IMR-90 (cell line): Measurements from ENCODE around the gene PPM1M. TPM values are rescaled to one million over a fixed set of nuclear protein-coding genes. Genes with fewer than 3 reads are reported as not detected.

Source experiments
- ATAC-seq: fragments of 200-7000 bp; cut with Tn5 transposase; 2 replicates; pipeline ENCODE4 v1.9.1; 2020; ENCODE audit warnings: low read depth, mild to moderate bottlenecking, moderate library complexity
- BruUV-seq: library from RNA; stranded (reverse); fragments of 400-500 nt; replicated peaks from 2 replicates; lab custom pipeline; 2021; lab: Mats Ljungman, UMichigan
- CTCF ChIA-PET: fragments of 300-600 bp; formaldehyde crosslinking; extraction: SDS; loops from one replicate; lab custom pipeline; 2021; ENCODE audit warnings: antibody characterized with exemption; lab: Yijun Ruan, JAX
- POLR2A ChIA-PET: fragments of 300-600 bp; sonication (Branson Sonifier 250); formaldehyde crosslinking; loops from one replicate; lab custom pipeline; 2022; ENCODE audit warnings: antibody characterized with exemption; ENCODE audit not compliant: unreplicated experiment; lab: Charles Lee
- DNase-seq: peaks from one replicate; pipeline ENCODE4 v3.0.0; 2013
- H2AFZ ChIP-seq: replicated peaks from 2 replicates; pipeline ENCODE3; 2013; ENCODE audit warnings: low read length, mild to moderate bottlenecking; ENCODE audit not compliant: poor library complexity
- H2AK5ac ChIP-seq: 2 replicates; pipeline ENCODE4 v1.6.1; 2013; ENCODE audit warnings: low read depth, low read length, inconsistent platforms
- H2AK9ac ChIP-seq: replicated peaks from 2 replicates; pipeline ENCODE3; 2013; ENCODE audit warnings: mild to moderate bottlenecking, low read depth, low read length, moderate library complexity; ENCODE audit not compliant: poor library complexity
- H2BK120ac ChIP-seq: 2 replicates; pipeline ENCODE4 v1.6.1; 2013; ENCODE audit warnings: low read depth, low read length, inconsistent platforms
- H2BK15ac ChIP-seq: 3 replicates; pipeline ENCODE4 v1.6.1; 2013; ENCODE audit warnings: low read depth, low read length, inconsistent platforms
- H2BK20ac ChIP-seq: 2 replicates; pipeline ENCODE4 v1.6.1; 2013; ENCODE audit warnings: low read depth, mild to moderate bottlenecking, inconsistent platforms, low read length, moderate library complexity
- H2BK5ac ChIP-seq: 2 replicates; pipeline ENCODE4 v1.6.1; 2013; ENCODE audit warnings: mild to moderate bottlenecking, low read depth, low read length, inconsistent platforms; ENCODE audit not compliant: poor library complexity, severe bottlenecking
- H3K14ac ChIP-seq: replicated peaks from 2 replicates; pipeline ENCODE4 v1.6.1; 2013; ENCODE audit warnings: low read depth, low read length, inconsistent platforms
- H3K18ac ChIP-seq: 2 replicates; pipeline ENCODE4 v1.6.1; 2013; ENCODE audit warnings: low read depth, low read length, control low read depth
- H3K23ac ChIP-seq: 2 replicates; pipeline ENCODE4 v1.6.1; 2013; ENCODE audit warnings: low read depth, low read length, inconsistent platforms
- H3K27ac ChIP-seq: 2 replicates; pipeline ENCODE4 v1.5.1; 2013; ENCODE audit warnings: mild to moderate bottlenecking, control low read depth, low read length; ENCODE audit not compliant: insufficient read depth
- H3K27me3 ChIP-seq: 2 replicates; pipeline ENCODE4 v1.6.1; 2013; ENCODE audit warnings: low read length; ENCODE audit not compliant: control insufficient read depth, insufficient read depth
- H3K36me3 ChIP-seq: 2 replicates; pipeline ENCODE4 v1.6.1; 2013; ENCODE audit warnings: low read length, mixed read lengths; ENCODE audit not compliant: control insufficient read depth, insufficient read depth
- H3K4ac ChIP-seq: 2 replicates; pipeline ENCODE4 v1.6.1; 2013; ENCODE audit warnings: low read depth, low read length, inconsistent platforms
- H3K4me1 ChIP-seq: 2 replicates; pipeline ENCODE4 v1.6.1; 2013; ENCODE audit warnings: low read length, mixed read lengths; ENCODE audit not compliant: control insufficient read depth, insufficient read depth
- H3K4me2 ChIP-seq: 2 replicates; pipeline ENCODE4 v1.6.1; 2013; ENCODE audit warnings: low read depth, mild to moderate bottlenecking, control low read depth, low read length, moderate library complexity
- H3K4me3 ChIP-seq: 2 replicates; pipeline ENCODE4 v1.5.1; 2013; ENCODE audit warnings: low read depth, mild to moderate bottlenecking, control low read depth, low read length, moderate library complexity; ENCODE audit not compliant: insufficient read depth
- H3K56ac ChIP-seq: 2 replicates; pipeline ENCODE4 v1.6.1; 2013; ENCODE audit warnings: low read length, inconsistent platforms; ENCODE audit not compliant: insufficient read depth; ENCODE audit errors: extremely low read depth
- H3K79me1 ChIP-seq, 2 experiments: 2 replicates each; pipeline ENCODE4 v1.6.1; 2013; ENCODE audit warnings: low read length in 2 of 2, inconsistent platforms in 1 of 2, low read depth in 1 of 2
- H3K9ac ChIP-seq: 2 replicates; pipeline ENCODE4 v1.6.1; 2013; ENCODE audit warnings: low read depth, low read length, control low read depth
- H3K9me1 ChIP-seq: 2 replicates; pipeline ENCODE4 v1.6.1; 2013; ENCODE audit warnings: low read length, inconsistent platforms; ENCODE audit not compliant: insufficient read depth
- H3K9me3 ChIP-seq: 2 replicates; pipeline ENCODE4 v1.6.1; 2013; ENCODE audit warnings: low read length; ENCODE audit not compliant: control insufficient read depth, insufficient read depth
- H4K20me1 ChIP-seq: 2 replicates; pipeline ENCODE4 v1.6.1; 2013; ENCODE audit warnings: low read length, inconsistent platforms; ENCODE audit not compliant: insufficient read depth
- H4K5ac ChIP-seq: 2 replicates; pipeline ENCODE4 v1.6.1; 2013; ENCODE audit warnings: mild to moderate bottlenecking, low read depth, low read length, control low read depth
- H4K8ac ChIP-seq, 2 experiments: 2 replicates each; pipeline ENCODE4 v1.6.1; 2013; ENCODE audit warnings: low read depth in 2 of 2, low read length in 2 of 2, control low read depth in 1 of 2, inconsistent platforms in 1 of 2
- H4K91ac ChIP-seq: 2 replicates; pipeline ENCODE4 v1.6.1; 2013; ENCODE audit warnings: low read depth, low read length, inconsistent platforms; ENCODE audit not compliant: insufficient read depth
- BHLHE40 ChIP-seq: fragments of 150-350 bp; IDR thresholded peaks from 2 replicates; pipeline ENCODE4 v1.6.1; 2016; ENCODE audit warnings: mild to moderate bottlenecking, low read depth, low read length
- CEBPB ChIP-seq: IDR thresholded peaks from 2 replicates; pipeline ENCODE4 v1.6.1; 2012; ENCODE audit warnings: low read depth, low read length, improper control_type of control experiment
- FOS ChIP-seq: fragments of 150-350 bp; IDR thresholded peaks from 2 replicates; pipeline ENCODE4 v1.6.1; 2016; ENCODE audit warnings: low read depth, low read length
- POLR2A ChIP-seq: IDR thresholded peaks from 2 replicates; pipeline ENCODE4 v1.6.1; 2012; ENCODE audit warnings: mild to moderate bottlenecking, low read depth, low read length
- RFX5 ChIP-seq: IDR thresholded peaks from 2 replicates; pipeline ENCODE4 v1.8.0; 2012; ENCODE audit warnings: low read depth, mild to moderate bottlenecking, low read length, moderate library complexity
- SMC3 ChIP-seq: fragments of 150-350 bp; IDR thresholded peaks from 2 replicates; pipeline ENCODE4 v1.6.1; 2016; ENCODE audit warnings: low read depth, mild to moderate bottlenecking, antibody characterized with exemption, low read length, moderate library complexity
- WGBS, 2 experiments: methylation state at CpG; one replicate each; pipeline versions ENCODE4 v1.1.5 to v1.1.7; 2013; ENCODE audit warnings: missing lambda C conversion rate in 2 of 2; ENCODE audit not compliant: insufficient read length in 1 of 2; ENCODE audit errors: extremely low coverage in 2 of 2; 5-methylcytosine and 5-hydroxymethylcytosine counted together
- dilution Hi-C: fragments of 300-500 bp; cut with HindIII; formaldehyde crosslinking; loops from one replicate; pipeline ENCODE4 v1.14.3; 2018; ENCODE audit warnings: low sequenced_read_pairs; ENCODE audit not compliant: unreplicated experiment
- in situ Hi-C: fragments of 300-500 bp; cut with MboI; formaldehyde crosslinking; loops from 3 replicates; pipeline ENCODE4 v1.14.3; 2019; ENCODE audit warnings: low sequenced_read_pairs, inconsistent platforms, mixed read lengths
- intact Hi-C: fragments of 100-400 bp; cut with micrococcal nuclease; formaldehyde crosslinking; loops from 2 replicates; pipeline ENCODE4 v1.10.0; 2022
- polyA plus RNA-seq, 3 experiments: library from polyadenylated mRNA; depleted of rRNA; stranded (reverse); fragments of >200 nt; gene quantifications; 2 replicates each; pipeline ENCODE4 v1.2.3, GENCODE V29; 2012; ENCODE audit warnings: low replicate concordance in 1 of 3
- total RNA-seq: library from RNA; depleted of rRNA; stranded (reverse); fragments of >200 nt; gene quantifications from 2 replicates; pipeline ENCODE4 v1.2.3, GENCODE V29; 2012

The PPM1M gene
- total and polyA plus RNA-seq, 2 of the 4 experiments (the other 2 are of a cell fraction) = 12.2 to 18.1 TPM

DNA sequence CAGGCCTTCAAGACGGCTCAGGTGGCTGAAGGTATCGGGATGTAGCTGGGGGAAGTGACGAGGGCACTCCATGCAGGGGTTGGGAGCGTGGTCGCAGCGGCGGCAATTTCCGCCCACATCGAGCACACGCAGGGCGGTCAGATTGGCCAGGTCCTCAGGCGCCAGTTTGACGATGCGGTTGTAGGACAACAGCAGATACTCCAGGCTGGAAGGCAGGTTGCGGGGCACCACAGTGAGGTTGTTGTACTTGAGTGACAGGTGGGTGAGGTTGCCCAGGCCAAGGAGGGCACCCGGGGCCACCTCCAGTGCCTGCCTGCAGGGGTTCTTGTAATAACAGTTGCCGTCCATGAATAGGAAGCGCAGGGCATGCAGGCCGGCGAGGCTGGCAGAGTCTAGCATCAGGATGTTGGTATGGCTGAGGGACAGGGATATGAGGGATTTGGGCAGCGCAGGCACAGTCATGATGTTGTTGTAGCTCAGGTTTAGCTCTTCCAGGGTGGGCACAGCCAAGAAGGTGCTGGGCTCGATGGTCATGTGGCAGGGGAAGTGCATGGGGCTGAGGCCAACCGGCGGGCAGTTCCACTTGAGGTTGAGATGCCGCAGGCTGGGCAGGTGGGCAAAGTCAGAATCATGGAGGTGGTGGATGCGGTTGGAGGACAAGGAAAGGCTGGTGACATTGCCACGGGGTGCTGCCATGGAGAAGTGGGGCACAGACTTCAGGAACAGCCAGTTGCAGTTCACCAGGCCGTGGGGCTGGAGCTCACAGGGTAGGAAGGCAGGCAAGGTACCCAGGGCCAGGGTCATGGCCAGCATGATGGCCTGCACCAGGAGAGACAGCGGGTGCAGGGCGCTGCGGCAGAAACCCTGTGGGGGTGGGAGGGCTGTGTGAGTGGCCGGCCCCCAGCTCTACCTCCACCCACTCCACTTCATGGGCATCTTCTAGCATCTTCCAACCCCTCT is 21.8 kb upstream of the PPM1M start:
- H4K91ac ChIP-seq = no peak overlapping the region
- no peak overlapping the region for H2BK20ac ChIP-seq
- H3K18ac ChIP-seq = no peak overlapping the region
- H4K20me1 ChIP-seq = 0 out of 2 replicates have a peak, but pooled peaks cover 4% of the 10 kb centered on the region
- H3K23ac ChIP-seq = no peak overlapping the region
- in situ Hi-C loops = no loop called here
- H3K4ac ChIP-seq = no peak overlapping the region
- 85% methylated on average over 9 of the region's 32 CpGs; no CpG with 5 or more reads in 1 of the 2 experiments for WGBS, 2 experiments
- no peaks in the 10 kb centered on the region for H3K9me3 ChIP-seq
- intact Hi-C loops = loop anchor here (5.0 kb wide), 1 partner anchor 224 kb away; the partner anchor contains the start of gene SEMA3G
- H2AFZ ChIP-seq = no peak overlapping the region
- DNase-seq (no peak), ATAC-seq (no peak)
- H2AK9ac ChIP-seq = no peak overlapping the region
- no peaks in the 10 kb centered on the region for H3K79me1 ChIP-seq
- H3K27me3 ChIP-seq = no peaks in the 10 kb centered on the region
- H2BK5ac ChIP-seq = no peak overlapping the region
- dilution Hi-C loops = no loop called here
- H3K14ac ChIP-seq = no peak overlapping the region
- BruUV-seq = no TSS peak
- no peaks in the 10 kb centered on the region for H3K4me1 ChIP-seq
- H3K27ac ChIP-seq = no peak overlapping the region
- no peak overlapping the region for H3K4me2 ChIP-seq
- H4K5ac ChIP-seq = no peak overlapping the region
- H4K8ac ChIP-seq = no peak overlapping the region
- no peak overlapping the region for H2BK120ac ChIP-seq
- H3K56ac ChIP-seq = no peak overlapping the region
- H3K9ac ChIP-seq = no peak overlapping the region
- peaks cover 7% of the 10 kb centered on the region; the same call in 1 of the 2 replicates for H3K36me3 ChIP-seq
- POLR2A ChIA-PET = no interaction called here
- H2BK15ac ChIP-seq = no peak overlapping the region
- no peaks in the 10 kb centered on the region for H3K9me1 ChIP-seq
- no peak overlapping the region for H2AK5ac ChIP-seq
- no peak overlapping the region for H3K4me3 ChIP-seq
- TF ChIP-seq SMC3 (no peak), CEBPB (no peak), POLR2A (no peak), BHLHE40 (no peak), FOS (no peak), RFX5 (no peak)
- CTCF ChIA-PET = interaction anchor here (1.2 kb wide), 1 partner anchor 17 kb away, joined by 3 read pairs; no protein-coding TSS in a partner anchor
